ENCODE measurements around the gene SNAI3.
A peak's percentile ranks its signal among the peaks of the same experiment; 100 is the strongest.

SNAI3 gene

GRCh38 chr16:88665570-88665969, 20.7 kb downstream of the SNAI3 start:
- no peak for DNase-seq (ENCODE audit: low read depth)

- no peak for DNase-seq (ENCODE audit: low read depth)
These were observed 21.2 kb downstream of the SNAI3 start for GRCh38 chr16:88665148-88665547.

GRCh38 chr16:88662843-88663606, 23.3 kb downstream of the SNAI3 start, which contains the start of gene MVD:
MVD (minus strand) TSS chr16:88663091; CDS start chr16:88663080, 11 bp downstream.
- DNase-seq (ENCODE audit: low read depth) = peak; percentile 96

GRCh38 chr16:88662222-88662842, 24.0 kb downstream of the SNAI3 start:
- no peak for DNase-seq (ENCODE audit: low read depth)

GRCh38 chr16:88661468-88661867, 24.8 kb downstream of the SNAI3 start:
- no peak for DNase-seq (ENCODE audit: low read depth)

GRCh38 chr16:88659160-88659559, 27.1 kb downstream of the SNAI3 start:
- no peak for DNase-seq (ENCODE audit: low read depth)

- DNase-seq (ENCODE audit: low read depth) = no peak
These were observed 27.6 kb downstream of the SNAI3 start for GRCh38 chr16:88658714-88659113.

GRCh38 chr16:88657371-88657770, 28.9 kb downstream of the SNAI3 start:
- DNase-seq (ENCODE audit: low read depth) = no peak

- DNase-seq (ENCODE audit: low read depth) = no peak
These were observed 29.9 kb downstream of the SNAI3 start for GRCh38 chr16:88656291-88656980.

- no peak for DNase-seq (ENCODE audit: low read depth)
These were observed 30.5 kb downstream of the SNAI3 start for GRCh38 chr16:88655733-88656281.

- no peak for DNase-seq (ENCODE audit: low read depth)
These were observed 31.1 kb downstream of the SNAI3 start for GRCh38 chr16:88655053-88655732.

- no peak for DNase-seq (ENCODE audit: low read depth)
These were observed 31.8 kb downstream of the SNAI3 start for GRCh38 chr16:88654363-88655052.

GRCh38 chr16:88653596-88654362, 32.5 kb downstream of the SNAI3 start:
- no peak for DNase-seq (ENCODE audit: low read depth)

- no peak for DNase-seq (ENCODE audit: low read depth)
These were observed 33.2 kb downstream of the SNAI3 start for GRCh38 chr16:88653101-88653500.

- no peak for DNase-seq (ENCODE audit: low read depth)
These were observed 33.6 kb downstream of the SNAI3 start for GRCh38 chr16:88652762-88653063.

GRCh38 chr16:88651989-88652761, 34.1 kb downstream of the SNAI3 start:
- no peak for DNase-seq (ENCODE audit: low read depth)

- DNase-seq (ENCODE audit: low read depth) = no peak
These were observed 34.9 kb downstream of the SNAI3 start for GRCh38 chr16:88651276-88651988.

GRCh38 chr16:88650749-88651275, 35.5 kb downstream of the SNAI3 start, which contains the start of gene CYBA:
CYBA (minus strand) TSS chr16:88651053; CDS start chr16:88651013, 40 bp downstream.
- peak; percentile 18 for DNase-seq (ENCODE audit: low read depth)

Measured in fibroblast of the conjunctiva (primary cell).